HG03064 (cell line): ENCODE results near the gene TOP3B.

Experiments
- ATAC-seq: cut with Tn5 transposase; IDR thresholded peaks from one replicate; pipeline ENCODE4 v1.9.1; 2021; ENCODE audit warnings: low read depth; ENCODE audit not compliant: unreplicated experiment

TOP3B gene, protein sequence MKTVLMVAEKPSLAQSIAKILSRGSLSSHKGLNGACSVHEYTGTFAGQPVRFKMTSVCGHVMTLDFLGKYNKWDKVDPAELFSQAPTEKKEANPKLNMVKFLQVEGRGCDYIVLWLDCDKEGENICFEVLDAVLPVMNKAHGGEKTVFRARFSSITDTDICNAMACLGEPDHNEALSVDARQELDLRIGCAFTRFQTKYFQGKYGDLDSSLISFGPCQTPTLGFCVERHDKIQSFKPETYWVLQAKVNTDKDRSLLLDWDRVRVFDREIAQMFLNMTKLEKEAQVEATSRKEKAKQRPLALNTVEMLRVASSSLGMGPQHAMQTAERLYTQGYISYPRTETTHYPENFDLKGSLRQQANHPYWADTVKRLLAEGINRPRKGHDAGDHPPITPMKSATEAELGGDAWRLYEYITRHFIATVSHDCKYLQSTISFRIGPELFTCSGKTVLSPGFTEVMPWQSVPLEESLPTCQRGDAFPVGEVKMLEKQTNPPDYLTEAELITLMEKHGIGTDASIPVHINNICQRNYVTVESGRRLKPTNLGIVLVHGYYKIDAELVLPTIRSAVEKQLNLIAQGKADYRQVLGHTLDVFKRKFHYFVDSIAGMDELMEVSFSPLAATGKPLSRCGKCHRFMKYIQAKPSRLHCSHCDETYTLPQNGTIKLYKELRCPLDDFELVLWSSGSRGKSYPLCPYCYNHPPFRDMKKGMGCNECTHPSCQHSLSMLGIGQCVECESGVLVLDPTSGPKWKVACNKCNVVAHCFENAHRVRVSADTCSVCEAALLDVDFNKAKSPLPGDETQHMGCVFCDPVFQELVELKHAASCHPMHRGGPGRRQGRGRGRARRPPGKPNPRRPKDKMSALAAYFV

DNA sequence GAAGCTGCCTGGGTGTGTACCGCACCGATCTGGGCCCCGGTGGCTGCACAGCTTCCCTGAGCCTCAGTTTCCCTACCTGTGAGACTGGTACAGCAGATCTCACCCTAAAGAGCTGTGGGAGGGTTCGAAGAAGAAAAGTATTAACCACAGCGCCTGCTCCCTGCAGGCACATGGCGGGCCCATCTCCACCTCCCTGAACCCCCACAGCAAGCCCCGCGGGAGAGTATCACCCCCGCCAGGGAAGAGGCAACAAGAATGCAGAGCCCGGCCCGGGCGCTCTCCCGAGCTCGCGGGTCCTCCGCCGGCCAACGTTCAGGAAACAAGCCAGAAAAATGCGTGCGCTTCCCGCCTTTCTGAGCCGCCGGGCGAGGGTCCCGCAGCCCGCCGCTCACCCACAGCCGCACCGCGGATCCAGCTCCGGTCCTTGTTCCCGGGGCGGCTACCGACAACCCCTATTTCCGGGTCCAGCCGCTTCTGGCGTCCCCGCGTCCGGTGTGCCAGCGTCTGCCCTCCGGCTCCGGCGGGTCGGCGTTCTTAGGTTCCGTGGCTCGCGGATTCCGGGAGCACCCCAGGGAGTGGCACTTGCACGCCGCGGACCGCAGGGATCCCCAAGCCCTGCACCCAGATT, at the start of gene TOP3B:
Gene TOP3B (minus strand): TSS at position 450 of the 628 bp plus-strand sequence. CDS start 7,078 bp downstream, outside the sequence.
- ATAC-seq, result no peak

DNA sequence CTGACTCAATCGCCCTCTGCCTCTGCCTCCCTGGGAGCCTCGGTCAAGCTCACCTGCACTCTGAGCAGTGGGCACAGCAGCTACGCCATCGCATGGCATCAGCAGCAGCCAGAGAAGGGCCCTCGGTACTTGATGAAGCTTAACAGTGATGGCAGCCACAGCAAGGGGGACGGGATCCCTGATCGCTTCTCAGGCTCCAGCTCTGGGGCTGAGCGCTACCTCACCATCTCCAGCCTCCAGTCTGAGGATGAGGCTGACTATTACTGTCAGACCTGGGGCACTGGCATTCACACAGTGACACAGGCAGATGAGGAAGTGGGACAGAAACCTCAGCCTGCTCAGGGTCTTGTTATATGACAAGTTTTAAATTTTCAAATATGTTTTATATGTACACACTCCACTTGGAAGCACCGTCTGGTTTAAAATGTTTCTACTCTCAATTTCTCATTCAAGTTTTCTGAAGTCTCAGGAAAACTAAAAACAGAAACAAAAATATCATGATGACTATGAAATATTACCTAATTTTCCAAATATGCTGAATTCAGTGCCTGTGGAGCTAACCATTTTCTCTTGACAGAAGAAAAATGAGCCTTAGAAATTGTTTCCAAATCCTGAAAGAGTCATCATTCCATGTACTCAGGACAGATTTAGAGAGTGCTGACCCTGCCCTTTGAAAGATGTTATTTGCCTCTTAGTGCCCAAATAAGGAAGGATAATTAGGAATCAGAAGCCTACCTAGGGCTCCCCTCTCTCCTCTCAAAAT, 48.8 kb upstream of the TOP3B start:
- ATAC-seq, result no peak

DNA sequence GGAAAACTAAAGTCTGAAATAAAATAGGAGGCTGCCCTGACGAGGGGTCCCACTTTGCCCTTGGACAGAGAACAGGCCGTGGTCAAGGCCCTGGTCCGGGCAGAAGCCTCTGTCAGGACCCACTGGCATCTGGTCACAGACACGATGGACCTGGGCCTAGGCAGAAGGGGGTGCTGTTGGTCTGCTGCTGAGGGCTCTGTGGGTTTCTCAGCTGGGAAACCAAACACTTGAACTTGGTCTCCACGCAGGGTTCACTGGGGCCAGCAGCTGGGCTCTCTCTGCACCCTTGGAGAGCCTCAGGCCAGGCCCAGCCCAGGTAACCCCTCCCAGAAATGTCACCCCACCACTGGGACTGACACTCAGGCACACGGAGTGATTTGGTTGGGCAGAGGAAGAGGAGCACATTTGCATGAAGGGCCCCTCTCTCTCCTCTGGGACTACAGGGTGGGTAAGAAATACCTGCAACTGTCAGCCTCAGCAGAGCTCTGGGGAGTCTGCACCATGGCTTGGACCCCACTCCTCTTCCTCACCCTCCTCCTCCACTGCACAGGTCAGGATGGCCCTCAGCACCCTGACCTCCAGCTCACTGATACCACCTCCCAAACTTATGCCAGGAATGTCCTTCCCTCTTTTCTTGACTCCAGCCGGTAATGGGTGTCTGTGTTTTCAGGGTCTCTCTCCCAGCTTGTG, 48.1 kb upstream of the TOP3B start:
- no peak for ATAC-seq

DNA sequence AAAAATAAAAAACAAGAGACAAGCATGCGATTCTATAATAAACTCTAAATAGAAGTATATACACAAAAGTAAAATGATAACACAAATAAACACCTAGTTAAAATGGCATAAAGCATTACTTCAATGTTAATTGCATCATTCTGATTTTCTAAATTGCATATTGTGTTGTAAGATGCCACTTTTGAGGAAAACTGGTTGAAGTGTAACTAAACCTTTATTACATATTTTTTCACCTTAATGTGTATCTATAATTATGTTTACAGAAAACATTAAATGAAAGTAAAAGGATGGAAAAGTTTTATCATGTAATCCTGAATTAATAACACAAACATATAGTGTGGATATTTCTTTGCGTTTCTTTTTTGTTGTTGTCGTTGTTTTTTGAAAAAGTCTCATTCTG, 45.4 kb upstream of the TOP3B start:
- no peak for ATAC-seq

DNA sequence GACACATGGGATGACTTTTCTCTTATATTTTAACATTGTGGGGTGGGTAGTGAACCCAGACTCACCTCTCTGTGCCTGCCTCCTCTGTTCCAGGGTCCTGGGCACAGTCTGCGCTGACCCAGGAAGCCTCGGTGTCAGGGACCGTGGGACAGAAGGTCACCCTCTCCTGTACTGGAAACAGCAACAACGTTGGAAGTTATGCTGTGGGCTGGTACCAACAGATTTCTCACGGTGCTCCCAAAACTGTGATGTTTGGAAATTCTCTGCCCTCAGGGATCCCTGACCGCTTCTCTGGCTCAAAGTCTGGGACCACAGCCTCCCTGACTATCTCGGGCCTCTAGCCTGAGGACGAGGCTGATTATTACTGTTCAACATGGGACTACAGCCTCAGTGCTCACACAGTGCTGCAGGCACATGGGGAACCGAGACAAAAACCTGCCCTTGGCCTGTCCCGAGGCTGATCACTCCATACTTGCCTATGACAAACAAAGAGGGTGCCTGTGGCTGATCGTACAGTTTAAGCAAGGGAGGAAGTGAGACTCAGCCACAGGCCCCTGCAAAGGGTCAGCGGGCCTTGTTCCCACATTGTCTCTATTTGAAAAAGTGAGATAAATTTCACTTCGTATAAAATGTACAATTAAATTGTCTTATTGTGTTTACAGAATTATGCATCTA, 43.7 kb upstream of the TOP3B start:
- no peak for ATAC-seq

DNA sequence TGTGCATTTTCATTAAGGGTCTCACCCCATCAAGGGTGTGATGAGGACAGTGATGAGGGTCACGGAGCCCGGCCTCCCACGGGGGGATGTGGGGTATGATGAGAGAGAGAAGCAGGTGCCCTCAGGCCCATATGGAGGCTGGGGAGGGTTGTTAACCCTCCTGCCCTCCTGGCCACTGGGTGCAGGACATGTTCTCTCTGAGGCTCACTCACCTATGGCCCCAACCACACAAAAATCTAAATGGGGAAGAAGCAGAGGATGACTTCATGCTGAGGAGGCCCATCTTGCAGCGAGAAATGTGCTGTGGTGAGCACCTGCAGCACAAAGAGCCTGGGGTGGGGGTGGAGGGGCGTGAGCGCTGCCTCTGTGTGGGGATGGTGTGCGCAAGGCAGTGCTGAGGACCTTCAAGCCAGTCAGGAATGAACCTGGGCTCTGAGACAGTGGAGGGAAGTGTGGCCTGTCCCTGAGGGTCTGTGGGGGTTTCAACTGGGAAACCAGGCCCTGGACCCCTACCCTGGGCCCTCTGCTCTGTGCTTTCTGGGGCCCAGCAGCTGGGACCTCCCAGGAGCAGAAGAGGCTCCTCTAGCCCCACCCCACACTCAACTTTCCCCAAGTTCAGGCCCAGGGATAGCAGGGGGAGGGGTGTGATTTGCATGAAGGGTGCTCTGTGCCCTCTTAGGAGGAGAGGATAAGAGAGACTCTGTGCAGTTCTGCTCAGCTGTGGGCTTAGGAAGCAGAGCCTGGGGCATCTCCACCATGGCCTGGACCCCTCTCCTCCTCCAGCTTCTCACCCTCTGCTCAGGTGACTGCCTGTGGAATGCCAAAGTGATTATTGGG, 43.0 kb upstream of the TOP3B start:
- ATAC-seq, result no peak

DNA sequence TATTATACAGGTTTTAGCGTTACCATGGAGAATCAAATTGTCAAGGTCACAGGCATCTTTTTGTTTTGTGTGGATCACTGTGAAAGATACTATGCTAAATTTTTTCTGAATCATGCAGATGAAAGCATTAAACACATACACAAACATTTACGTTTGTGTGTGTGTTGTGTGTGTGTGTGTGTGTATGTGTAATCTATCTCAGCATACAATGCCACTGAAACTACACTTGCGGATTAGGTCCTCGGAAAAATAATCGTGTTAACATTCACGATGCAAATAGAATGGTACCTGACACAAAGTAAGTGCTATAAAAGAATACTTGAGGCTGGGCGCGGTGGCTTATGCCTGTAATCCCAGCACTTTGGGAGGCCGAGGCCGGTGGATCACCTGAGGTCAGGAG, 41.9 kb upstream of the TOP3B start:
- no peak for ATAC-seq

DNA sequence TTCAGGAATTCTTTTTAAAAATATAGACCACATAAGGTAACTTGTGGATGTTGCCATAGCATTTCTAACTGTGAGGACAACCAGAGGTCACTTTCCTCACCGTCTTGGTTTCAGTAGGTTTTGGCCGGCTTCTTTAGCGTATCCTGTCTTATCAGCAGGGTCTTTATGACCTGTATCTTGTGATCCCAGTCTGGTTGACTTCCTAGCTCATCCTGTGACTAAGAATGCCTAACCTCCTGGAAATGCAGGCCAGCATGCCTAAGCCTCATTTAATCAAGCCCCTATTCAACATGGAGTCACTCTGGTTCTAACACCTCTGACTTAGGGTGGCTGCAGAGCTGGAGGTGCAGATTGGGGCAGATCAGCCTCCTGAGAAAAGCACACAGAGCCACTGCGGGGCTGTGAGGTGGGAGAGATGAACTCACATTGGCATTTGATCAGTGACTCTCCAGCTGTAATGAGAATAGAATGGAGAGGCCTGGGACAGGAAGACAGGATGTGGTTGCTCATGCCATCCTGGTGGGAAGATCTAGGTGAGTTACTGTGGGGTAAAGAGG, 41.1 kb upstream of the TOP3B start:
- no peak for ATAC-seq

DNA sequence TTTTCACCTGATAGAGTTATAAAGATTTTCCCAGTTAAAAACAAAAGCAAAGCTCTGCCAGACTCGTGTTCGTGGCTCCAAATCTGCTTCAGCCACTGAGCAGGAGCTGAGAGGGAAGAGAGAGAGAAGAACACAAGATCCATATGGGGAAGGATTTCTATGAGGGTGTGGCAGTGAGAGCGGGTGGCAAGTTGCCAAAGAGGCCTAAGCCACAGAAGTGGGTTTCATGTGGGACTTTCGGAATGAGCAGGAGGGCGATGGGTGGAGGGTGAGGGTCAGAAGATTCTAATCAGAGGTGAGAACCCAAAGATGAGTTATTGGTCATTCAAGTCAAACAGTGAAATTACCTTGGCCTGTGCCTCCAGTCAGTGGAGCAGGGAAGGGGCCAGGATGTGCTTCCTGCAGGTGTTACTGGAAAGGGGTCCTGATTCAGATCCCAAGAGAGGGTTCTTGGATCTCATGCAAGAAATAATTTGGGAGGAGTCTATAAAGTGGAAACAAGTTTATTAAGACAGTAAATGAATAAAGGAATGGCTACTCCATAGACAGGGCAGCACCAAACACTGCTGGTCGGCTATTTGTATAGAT, 40.5 kb upstream of the TOP3B start:
- ATAC-seq, result no peak

DNA sequence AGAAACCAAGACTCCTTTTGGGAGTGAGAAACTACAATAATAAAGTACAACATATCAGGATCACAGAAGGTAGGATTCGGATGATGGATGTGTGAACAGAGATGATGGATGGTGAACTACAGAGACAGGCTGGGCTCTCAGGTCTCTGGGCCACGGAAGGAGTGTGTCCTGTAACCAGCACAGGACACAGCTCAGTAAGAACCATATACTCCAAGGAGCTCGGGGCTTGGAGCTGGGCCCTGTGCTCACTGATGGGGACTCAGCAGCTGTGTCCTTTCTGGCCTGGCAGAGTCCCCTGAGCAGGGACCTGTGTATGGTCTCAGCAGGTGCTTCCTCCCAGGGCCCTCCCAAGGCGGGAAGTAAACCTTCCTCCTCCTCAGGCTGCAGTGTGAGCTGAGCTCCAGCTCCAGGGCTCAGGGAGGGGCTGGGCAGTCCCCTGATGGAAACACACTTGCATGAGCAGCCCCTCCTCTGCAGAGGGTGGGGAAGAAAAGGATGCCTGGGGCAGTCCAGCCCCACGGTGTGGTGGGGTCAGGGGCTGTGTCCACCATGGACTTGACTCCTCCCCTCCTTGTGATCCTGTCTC, 39.8 kb upstream of the TOP3B start:
- ATAC-seq, result no peak

DNA sequence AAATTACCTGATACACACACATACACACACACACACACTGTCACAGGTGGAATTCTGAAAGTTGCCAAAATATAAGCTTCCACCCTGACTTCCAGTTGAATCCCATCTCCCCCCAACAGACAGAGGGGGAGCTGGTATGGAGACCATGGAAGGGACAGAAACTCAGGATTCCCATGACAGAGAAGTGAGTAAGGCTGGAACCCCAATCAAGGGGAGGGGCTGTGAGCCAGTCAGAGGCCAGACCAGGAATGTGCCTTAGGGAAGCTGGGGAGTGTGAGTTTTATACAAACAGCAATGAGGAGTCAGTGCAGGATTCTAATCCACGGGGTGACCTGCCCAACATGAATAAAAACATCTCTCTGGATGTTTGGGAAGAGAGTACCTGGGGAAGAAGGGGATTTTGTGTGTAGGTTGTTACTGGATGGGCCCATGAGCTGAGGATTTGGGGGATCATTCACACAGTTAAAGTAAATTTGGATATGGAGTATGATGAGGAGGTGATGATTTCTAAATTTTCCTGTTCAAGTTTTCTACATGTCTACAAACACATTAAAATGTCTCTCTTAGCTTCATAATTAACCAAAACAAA, 38.7 kb upstream of the TOP3B start:
- ATAC-seq, result no peak

DNA sequence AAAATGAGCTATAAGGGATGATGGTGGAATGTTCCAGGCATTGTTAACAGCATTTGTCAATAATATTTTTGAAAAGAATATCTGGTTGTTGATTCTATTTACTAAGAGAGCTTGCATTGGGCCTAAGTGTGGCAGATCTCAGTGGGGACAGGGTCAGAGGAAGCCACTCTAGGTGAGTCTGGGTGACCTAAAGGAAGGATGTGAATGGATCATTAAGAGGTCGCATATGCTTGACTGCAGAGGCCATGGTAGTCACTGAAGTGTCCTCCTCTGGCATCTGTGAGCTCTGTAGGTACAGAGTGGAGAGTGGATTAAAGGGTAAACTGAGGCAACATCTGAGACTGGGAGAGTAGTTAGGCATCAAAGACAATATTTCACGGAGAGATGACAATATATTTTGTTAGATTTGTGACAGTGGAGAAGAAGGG, 37.9 kb upstream of the TOP3B start:
- ATAC-seq, result no peak

DNA sequence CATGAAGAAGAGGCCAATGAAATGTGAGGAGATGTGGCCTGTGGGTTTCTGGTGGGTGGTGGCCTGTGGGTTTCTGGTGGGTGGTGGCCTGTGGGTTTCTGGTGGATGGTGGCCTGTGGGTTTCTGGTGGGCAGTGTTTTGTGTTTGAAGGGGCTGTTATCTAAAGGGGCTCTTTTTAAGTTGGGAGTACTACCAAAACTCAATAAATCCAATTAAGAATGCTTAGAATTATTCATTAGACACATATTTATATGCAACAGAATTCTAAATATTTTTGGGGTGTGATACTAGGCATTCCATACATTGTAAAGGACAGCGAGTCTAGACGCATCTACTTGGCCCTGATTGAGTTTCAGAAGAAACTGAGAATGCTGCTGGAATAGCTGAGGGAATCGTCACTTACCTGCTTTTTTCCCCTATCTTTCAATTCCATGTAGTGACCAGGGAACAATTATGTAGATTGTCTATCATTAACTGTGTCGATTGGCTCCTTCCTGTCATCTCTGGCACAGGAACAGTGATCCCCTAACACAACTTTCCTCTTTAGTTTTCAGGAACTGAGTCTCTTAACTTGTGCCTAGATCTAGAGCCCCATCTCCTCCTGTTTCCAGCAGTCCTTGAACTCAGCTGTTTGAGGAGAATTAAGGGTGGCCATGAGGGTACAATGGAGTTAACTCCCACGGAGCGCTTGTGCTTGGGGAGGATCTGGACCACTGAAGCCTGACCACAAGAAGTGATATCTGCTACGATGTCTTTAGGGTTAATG, 37.3 kb upstream of the TOP3B start:
- no peak for ATAC-seq

DNA sequence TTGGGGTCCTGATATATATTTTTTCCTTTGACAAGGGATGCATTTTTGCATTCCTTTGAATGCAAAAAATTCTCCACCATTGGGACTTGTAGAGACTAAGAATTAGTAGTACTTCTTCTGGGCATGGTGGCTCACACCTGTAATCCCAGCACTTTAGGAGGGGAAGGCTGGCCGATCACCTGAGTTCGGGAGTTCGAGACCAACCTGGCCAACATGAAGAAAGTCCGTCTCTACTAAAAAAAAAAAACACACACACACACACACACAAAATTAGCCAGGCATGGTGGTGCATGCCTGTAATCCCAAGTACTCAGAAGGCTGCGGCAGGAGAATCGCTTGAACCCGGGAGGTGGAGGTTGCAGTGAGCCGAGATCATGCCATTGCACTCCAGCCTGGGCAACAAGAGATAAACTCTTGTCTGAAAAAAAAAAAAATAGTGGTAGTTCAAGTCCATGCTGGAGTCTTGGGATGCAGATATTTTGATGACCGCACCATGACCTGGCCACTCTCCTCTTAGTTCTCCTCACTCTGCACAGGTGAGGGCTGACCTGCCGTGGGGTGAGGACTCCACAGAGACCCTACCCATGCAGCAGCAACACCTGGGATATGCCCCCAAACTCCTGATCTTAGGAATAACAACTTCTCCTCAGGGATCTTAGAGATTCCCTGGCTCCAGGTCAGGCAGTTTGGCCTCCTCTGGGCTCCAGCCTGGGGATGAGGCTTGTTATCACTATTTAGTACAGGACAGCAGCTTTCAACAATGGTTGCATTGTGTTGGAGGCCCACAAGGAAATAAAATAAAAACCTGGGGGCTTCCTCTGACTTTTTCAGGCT, 36.5 kb upstream of the TOP3B start:
- ATAC-seq, result no peak

DNA sequence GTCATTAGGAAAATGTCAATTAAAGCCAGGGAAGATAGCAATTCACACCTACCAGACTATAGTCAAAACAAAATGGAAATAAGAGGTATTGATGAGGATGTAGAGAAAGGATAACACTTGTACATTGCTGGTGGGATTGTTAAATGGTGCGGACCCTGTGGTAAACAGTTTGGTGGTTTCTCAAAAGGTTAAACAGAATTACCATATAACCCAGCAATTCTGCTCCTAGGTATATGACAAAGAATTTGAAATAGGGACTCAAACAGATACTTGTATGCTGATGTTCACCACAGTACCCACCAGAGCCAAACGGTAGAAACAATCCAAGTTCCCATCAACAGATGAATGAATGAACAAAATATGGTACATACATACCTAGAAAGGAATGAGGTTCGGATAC, 33.0 kb upstream of the TOP3B start:
- no peak for ATAC-seq

DNA sequence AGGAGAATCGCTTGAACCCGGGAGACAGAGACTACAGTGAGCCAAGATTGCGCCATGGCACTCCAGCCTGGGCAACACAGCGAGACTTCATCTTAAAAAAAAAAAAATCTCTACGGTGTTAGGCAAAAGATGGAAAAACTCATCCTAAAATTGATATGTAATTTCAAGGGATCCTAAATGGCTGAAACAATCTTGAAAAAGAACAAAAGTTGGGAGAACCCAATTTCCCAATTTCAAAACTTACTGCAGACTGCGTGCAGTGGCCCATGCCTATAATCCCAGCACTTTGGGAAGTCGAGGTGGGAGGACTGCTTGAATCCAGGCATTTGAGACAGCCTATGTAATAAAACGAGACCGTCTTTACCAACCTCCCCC, 31.7 kb upstream of the TOP3B start:
- no peak for ATAC-seq
